Activated CD4-positive, alpha-beta T cell treated with anti-CD3 and anti-CD28 coated beads, Interleukin-10, Interleukin-2, amounts not matched to agents 100 ng/mL and 50 ng/mL, durations not matched to agents 16 hours and 8 hours (primary cell): Measurements from ENCODE around the gene TLL1.
A peak's percentile ranks its signal among the peaks of the same experiment; 100 is the strongest.

Source experiments
- DNase-seq: peaks from one replicate; pipeline ENCODE4 v3.0.0-alpha.2; 2020

The TLL1 gene

GRCh38 chr4:165905405-165906027, 32.5 kb downstream of the TLL1 start:
- DNase-seq: no peak

GRCh38 chr4:165906272-165906671, 33.2 kb downstream of the TLL1 start:
- no peak for DNase-seq

GRCh38 chr4:165909947-165910346, 36.9 kb downstream of the TLL1 start:
- DNase-seq: no peak

GRCh38 chr4:165915215-165915614, 42.2 kb downstream of the TLL1 start:
- no peak for DNase-seq

GRCh38 chr4:165921546-165921945, 48.5 kb downstream of the TLL1 start:
- DNase-seq: no peak

GRCh38 chr4:165922747-165923146, 49.7 kb downstream of the TLL1 start:
- DNase-seq: no peak

GRCh38 chr4:165926307-165926706, 53.3 kb downstream of the TLL1 start:
- no peak for DNase-seq

- no peak for DNase-seq
Observed at GRCh38 chr4:165927366-165927765, 54.3 kb downstream of the TLL1 start.

GRCh38 chr4:165927815-165928214, 54.8 kb downstream of the TLL1 start:
- DNase-seq: peak; percentile 15

GRCh38 chr4:165928601-165929000, 55.6 kb downstream of the TLL1 start:
- DNase-seq: no peak

- DNase-seq: no peak
Observed at GRCh38 chr4:165929662-165930061, 56.6 kb downstream of the TLL1 start.

GRCh38 chr4:165931741-165932140, 58.7 kb downstream of the TLL1 start:
- no peak for DNase-seq

GRCh38 chr4:165944900-165945299, 71.9 kb downstream of the TLL1 start:
- DNase-seq: no peak

- no peak for DNase-seq
Observed at GRCh38 chr4:165945991-165946390, 73.0 kb downstream of the TLL1 start.

GRCh38 chr4:165947019-165947418, 74.0 kb downstream of the TLL1 start:
- DNase-seq: no peak

GRCh38 chr4:165953181-165953580, 80.1 kb downstream of the TLL1 start:
- no peak for DNase-seq

GRCh38 chr4:165963621-165964020, 90.6 kb downstream of the TLL1 start:
- no peak for DNase-seq

GRCh38 chr4:165964591-165964990, 91.6 kb downstream of the TLL1 start:
- DNase-seq: no peak

- no peak for DNase-seq
Observed at GRCh38 chr4:165965503-165965902, 92.5 kb downstream of the TLL1 start.

- DNase-seq: no peak
Observed at GRCh38 chr4:165966833-165967232, 93.8 kb downstream of the TLL1 start.

- no peak for DNase-seq
Observed at GRCh38 chr4:165967486-165967885, 94.4 kb downstream of the TLL1 start.

- no peak for DNase-seq
Observed at GRCh38 chr4:165970703-165971420, 97.8 kb downstream of the TLL1 start.

GRCh38 chr4:165971446-165971845, 98.4 kb downstream of the TLL1 start:
- no peak for DNase-seq

GRCh38 chr4:165971933-165972332, 98.9 kb downstream of the TLL1 start:
- DNase-seq: no peak

GRCh38 chr4:165972747-165973146, 99.7 kb downstream of the TLL1 start:
- DNase-seq: no peak
